K562 (cell line): ENCODE data around the gene CTPS1. TPM values are rescaled to one million over a fixed set of nuclear protein-coding genes. Genes with fewer than 3 reads are reported as not detected.

Experiments
- ATAC-seq: fragments of 200-7000 bp; cut with Tn5 transposase; 3 replicates; pipeline ENCODE4 v1.9.1; 2020; ENCODE audit warnings: moderate library complexity
- BruUV-seq: library from RNA; stranded (reverse); fragments of 400-500 nt; replicated peaks from 2 replicates; lab custom pipeline; 2021; lab: Mats Ljungman, UMichigan
- CTCF ChIA-PET: fragments of 300-600 bp; formaldehyde crosslinking; extraction: SDS; loops from one replicate; lab custom pipeline; 2021; ENCODE audit warnings: low intra/inter-chr PET ratio; lab: Yijun Ruan, JAX
- POLR2A ChIA-PET: fragments of 300-600, 350-650 bp; sonication (Branson Sonifier 250); formaldehyde crosslinking; extraction: SDS; loops from one replicate; lab custom pipeline; 2021; ENCODE audit warnings: antibody characterized with exemption, inconsistent platforms; lab: Yijun Ruan, JAX
- DNase-seq, 4 experiments: peaks; one replicate each; pipeline versions ENCODE4 v3.0.0 to v3.0.0-alpha.2; 2011 to 2018; ENCODE audit warnings: low spot score in 3 of 4, mixed read lengths in 3 of 4; ENCODE audit errors: extremely low read depth in 1 of 4
- FAIRE-seq: peaks from 2 replicates; lab custom pipeline; 2011; peaks lifted over from hg19 to GRCh38; lab: Jason Lieb, UNC
- H2AFZ ChIP-seq: 2 replicates; pipeline ENCODE4 v1.6.0; 2011; ENCODE audit warnings: low read depth, low read length, control low read depth, inconsistent platforms
- H3K27ac ChIP-seq: fragments of 200-600 bp; 3 replicates; pipeline ENCODE4 v1.8.0; 2011; ENCODE audit warnings: low read depth, mild to moderate bottlenecking, control low read depth, inconsistent platforms, low read length, moderate library complexity, mixed read lengths; ENCODE audit errors: extremely low read depth
- H3K27me3 ChIP-seq, 2 experiments: fragments of 300-600 bp in 1 of 2; 2 replicates in 1 of 2; 3 replicates in 1 of 2; pipeline versions ENCODE4 v1.6.0 to v1.8.0; 2011; ENCODE audit warnings: inconsistent platforms in 2 of 2, low read length in 2 of 2, mild to moderate bottlenecking in 1 of 2, mixed read lengths in 1 of 2, moderate library complexity in 1 of 2; ENCODE audit not compliant: control insufficient read depth in 2 of 2, insufficient read depth in 2 of 2
- H3K36me3 ChIP-seq: fragments of 300-600 bp; 3 replicates; pipeline ENCODE4 v1.8.0; 2011; ENCODE audit warnings: mild to moderate bottlenecking, low read length, inconsistent platforms; ENCODE audit not compliant: control insufficient read depth, insufficient read depth
- H3K4me1 ChIP-seq, 2 experiments: fragments of 200-600 bp in 1 of 2; replicated peaks in 1 of 2; 2 replicates in 1 of 2; 3 replicates in 1 of 2; pipeline versions ENCODE4 v1.5.1 to v1.8.0; 2011; ENCODE audit warnings: inconsistent platforms in 2 of 2, low read length in 2 of 2, mild to moderate bottlenecking in 1 of 2, mixed read lengths in 1 of 2, moderate library complexity in 1 of 2; ENCODE audit not compliant: control insufficient read depth in 2 of 2, insufficient read depth in 2 of 2
- H3K4me2 ChIP-seq: 2 replicates; pipeline ENCODE4 v1.6.1; 2011; ENCODE audit warnings: low read length, control low read depth, inconsistent platforms, mixed read lengths; ENCODE audit not compliant: insufficient read depth
- H3K4me3 ChIP-seq: fragments of 200-600 bp; sonication (generic), shearing (Covaris generic); 2 replicates; pipeline ENCODE4 v1.5.1; 2016; ENCODE audit warnings: control low read depth, inconsistent platforms
- H3K79me2 ChIP-seq: fragments of 200-600 bp; 3 replicates; pipeline ENCODE4 v1.8.0; 2011; ENCODE audit warnings: low read length, inconsistent platforms; ENCODE audit not compliant: control insufficient read depth, insufficient read depth
- H3K9ac ChIP-seq, 2 experiments: 2 replicates each; pipeline versions ENCODE4 v1.6.0 to v1.6.1; 2011; ENCODE audit warnings: low read depth in 2 of 2, low read length in 2 of 2, control low read depth in 1 of 2, inconsistent platforms in 1 of 2, mild to moderate bottlenecking in 1 of 2, mixed read lengths in 1 of 2; ENCODE audit not compliant: insufficient read depth in 1 of 2
- H3K9me1 ChIP-seq: one replicate; pipeline ENCODE4 v1.6.0; 2011; ENCODE audit warnings: inconsistent platforms, mild to moderate bottlenecking, low read length, moderate library complexity; ENCODE audit not compliant: control insufficient read depth, insufficient read depth
- H3K9me3 ChIP-seq: replicated peaks from 2 replicates; pipeline ENCODE4 v1.5.1; 2011; ENCODE audit warnings: low read depth, low read length, inconsistent platforms; ENCODE audit not compliant: control insufficient read depth, insufficient read depth
- H4K20me1 ChIP-seq: replicated peaks from 2 replicates; pipeline ENCODE4 v1.6.1; 2011; ENCODE audit warnings: low read length, inconsistent platforms, mixed read lengths; ENCODE audit not compliant: control insufficient read depth, insufficient read depth
- WGBS: fragments of 100-300 bp; shearing (Covaris generic); methylation state at CpG from one replicate; pipeline ENCODE4 v1.1.6; 2016; ENCODE audit warnings: low coverage, mixed read lengths; ENCODE audit not compliant: insufficient coverage; ENCODE audit errors: missing lambda C conversion rate; 5-methylcytosine and 5-hydroxymethylcytosine counted together
- in situ Hi-C: fragments of 300-500 bp; cut with MboI; formaldehyde crosslinking; loops from 4 replicates; pipeline ENCODE4 v1.15.0; 2018; ENCODE audit warnings: inconsistent platforms, mixed read lengths
- intact Hi-C: fragments of 100-400 bp; cut with micrococcal nuclease; formaldehyde crosslinking; loops from 2 replicates; pipeline ENCODE4 v1.14.2; 2022
- polyA plus RNA-seq, 8 experiments: library from polyadenylated mRNA; depleted of rRNA in 4 of 8; stranded (reverse) in 5 of 8; unstranded in 3 of 8; fragments of >200 nt; fragmentation: Nextera tagmentation in 2 of 8; fragmentation: Illumina TruSeq in 1 of 8; extraction: Ambion mirVana in 2 of 8; extraction: Trizol in 1 of 8; gene quantifications; 2 replicates each; pipeline versions ENCODE4 v1.2.1 to v1.2.3, GENCODE V29; 2011 to 2014; ENCODE audit warnings: inconsistent platforms in 1 of 8, missing spikeins in 1 of 8
- total RNA-seq, 7 experiments: library from RNA; depleted of rRNA in 6 of 7; stranded (reverse); fragments of >200 nt in 6 of 7; fragmentation: Illumina TruSeq in 2 of 7; extraction: Trizol in 2 of 7; gene quantifications; 2 replicates each; pipeline versions ENCODE4 v1.2.1 to v1.2.3, GENCODE V29; 2011 to 2021; ENCODE audit warnings: low replicate concordance in 1 of 7
- TF ChIP-seq, protein P1 (sequence below), 2 experiments: fragments of 450-650 bp in 1 of 2; IDR thresholded peaks; 2 replicates each; pipeline ENCODE4 v1.6.1; 2011 to 2017; ENCODE audit warnings: low read depth in 2 of 2, antibody characterized with exemption in 1 of 2, borderline replicate concordance in 1 of 2, low read length in 1 of 2, mild to moderate bottlenecking in 1 of 2, mixed read lengths in 1 of 2; ENCODE audit not compliant: control insufficient read depth in 1 of 2

The CTPS1 gene
- total and polyA plus RNA-seq, 9 of the 15 experiments (the other 6 are each of a cell fraction or from before 2014, with no cell fraction given) = 44.4 to 164 (median 87.7) TPM

DNA sequence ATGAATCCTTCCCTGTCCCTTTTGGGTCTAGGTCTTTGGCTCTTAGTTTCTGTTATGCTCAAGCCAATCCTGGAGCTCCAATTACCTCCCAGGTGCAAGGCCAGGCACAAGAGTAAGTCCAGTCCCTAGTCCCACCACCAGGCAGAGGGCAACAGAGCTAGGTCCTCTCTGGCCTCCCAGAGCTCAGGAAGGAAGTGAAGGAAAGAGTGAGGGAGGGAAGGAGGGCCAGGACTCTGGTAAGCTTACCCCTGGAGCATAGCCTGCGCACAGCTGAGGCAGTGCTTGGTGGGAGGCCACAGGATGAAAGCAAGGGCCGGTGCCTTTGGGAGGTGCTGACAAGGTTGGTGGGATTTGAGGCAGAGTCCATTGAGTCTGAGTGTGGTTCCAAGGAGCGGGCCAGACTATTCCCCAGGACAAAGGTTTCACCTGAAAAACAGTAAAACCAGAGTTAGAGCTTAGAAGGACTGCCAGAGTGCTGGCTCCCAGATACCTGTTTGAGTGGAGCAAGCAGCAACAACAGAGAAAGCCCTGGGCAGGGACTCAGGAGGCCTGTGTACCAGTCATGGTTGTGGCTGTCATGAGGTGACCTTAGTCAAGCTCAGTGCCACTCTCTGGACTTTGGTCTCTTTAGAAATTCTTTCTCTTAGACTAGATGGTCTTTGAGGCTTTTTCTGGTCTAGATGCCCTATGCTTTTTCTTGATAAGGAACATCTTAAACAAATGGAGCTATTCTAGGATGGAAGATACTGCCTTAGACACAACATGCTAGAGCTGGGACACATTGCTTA lies 57.8 kb downstream of the CTPS1 start:
- H3K9ac ChIP-seq = no peak overlapping the region
- peaks cover 65% of the 10 kb centered on the region for H3K36me3 ChIP-seq
- ChIA-PET CTCF (interaction anchor here (0.7 to 1.0 kb wide), 2 partner anchors 380 to 395 kb away, joined by 3 read pairs; no protein-coding TSS in a partner anchor), POLR2A (interaction anchor here (0.6 to 2.1 kb wide), 5 partner anchors 8 to 34 kb away, joined by 3 to 6 read pairs (median 3); no protein-coding TSS in a partner anchor)
- ATAC-seq (no peak), DNase-seq (no peak), FAIRE-seq (no peak)
- no peak overlapping the region for H3K27ac ChIP-seq
- intact Hi-C loops (loop anchor here (5.0 to 10.0 kb wide), 2 partner anchors 85 to 387 kb away; no protein-coding TSS in a partner anchor), in situ Hi-C loops (no loop called here)
- no peak overlapping the region for H3K4me2 ChIP-seq
- H3K9me1 ChIP-seq = no peaks in the 10 kb centered on the region
- 93% methylated on average over 3 of the region's 3 CpGs for WGBS
- no peaks in the 10 kb centered on the region for H3K79me2 ChIP-seq
- BruUV-seq = no TSS peak
- no peak overlapping the region for H3K4me3 ChIP-seq
- peaks cover 1% of the 10 kb centered on the region for H3K9me3 ChIP-seq
- no peaks in the 10 kb centered on the region for H4K20me1 ChIP-seq
- H3K27me3 ChIP-seq = no peaks in the 10 kb centered on the region
- H3K4me1 ChIP-seq = peaks cover 2 to 3% of the 10 kb centered on the region in 2 experiments; a peak in 2 of 5 replicates
- TF ChIP-seq, protein P1, sequence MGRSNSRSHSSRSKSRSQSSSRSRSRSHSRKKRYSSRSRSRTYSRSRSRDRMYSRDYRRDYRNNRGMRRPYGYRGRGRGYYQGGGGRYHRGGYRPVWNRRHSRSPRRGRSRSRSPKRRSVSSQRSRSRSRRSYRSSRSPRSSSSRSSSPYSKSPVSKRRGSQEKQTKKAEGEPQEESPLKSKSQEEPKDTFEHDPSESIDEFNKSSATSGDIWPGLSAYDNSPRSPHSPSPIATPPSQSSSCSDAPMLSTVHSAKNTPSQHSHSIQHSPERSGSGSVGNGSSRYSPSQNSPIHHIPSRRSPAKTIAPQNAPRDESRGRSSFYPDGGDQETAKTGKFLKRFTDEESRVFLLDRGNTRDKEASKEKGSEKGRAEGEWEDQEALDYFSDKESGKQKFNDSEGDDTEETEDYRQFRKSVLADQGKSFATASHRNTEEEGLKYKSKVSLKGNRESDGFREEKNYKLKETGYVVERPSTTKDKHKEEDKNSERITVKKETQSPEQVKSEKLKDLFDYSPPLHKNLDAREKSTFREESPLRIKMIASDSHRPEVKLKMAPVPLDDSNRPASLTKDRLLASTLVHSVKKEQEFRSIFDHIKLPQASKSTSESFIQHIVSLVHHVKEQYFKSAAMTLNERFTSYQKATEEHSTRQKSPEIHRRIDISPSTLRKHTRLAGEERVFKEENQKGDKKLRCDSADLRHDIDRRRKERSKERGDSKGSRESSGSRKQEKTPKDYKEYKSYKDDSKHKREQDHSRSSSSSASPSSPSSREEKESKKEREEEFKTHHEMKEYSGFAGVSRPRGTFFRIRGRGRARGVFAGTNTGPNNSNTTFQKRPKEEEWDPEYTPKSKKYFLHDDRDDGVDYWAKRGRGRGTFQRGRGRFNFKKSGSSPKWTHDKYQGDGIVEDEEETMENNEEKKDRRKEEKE (IDR thresholded peaks at IDR 0.05; ENCODE audit: borderline replicate concordance in 1 of 2, control insufficient read depth in 1 of 2, low read depth in 2 of 2, low read length in 1 of 2) = no peak
- no peak overlapping the region for H2AFZ ChIP-seq
